NCI-H1105 treated with DMSO at 0.1 percent for 48 hours (cell line): Measurements from ENCODE around the gene HPSE2.
A peak's percentile ranks its signal among the peaks of the same experiment; 100 is the strongest.

Experiments used
- DNase-seq: peaks from one replicate; lab custom pipeline; 2025; lab: John Stamatoyannopoulos, UW

HPSE2 gene

GRCh38 chr10:98429320-98430072 lies 806.2 kb downstream of the HPSE2 start:
- DNase-seq: no peak

- no peak for DNase-seq
Observed at GRCh38 chr10:98427011-98427515, 808.6 kb downstream of the HPSE2 start.

GRCh38 chr10:98425511-98426352 lies 809.9 kb downstream of the HPSE2 start:
- no peak for DNase-seq

DNA sequence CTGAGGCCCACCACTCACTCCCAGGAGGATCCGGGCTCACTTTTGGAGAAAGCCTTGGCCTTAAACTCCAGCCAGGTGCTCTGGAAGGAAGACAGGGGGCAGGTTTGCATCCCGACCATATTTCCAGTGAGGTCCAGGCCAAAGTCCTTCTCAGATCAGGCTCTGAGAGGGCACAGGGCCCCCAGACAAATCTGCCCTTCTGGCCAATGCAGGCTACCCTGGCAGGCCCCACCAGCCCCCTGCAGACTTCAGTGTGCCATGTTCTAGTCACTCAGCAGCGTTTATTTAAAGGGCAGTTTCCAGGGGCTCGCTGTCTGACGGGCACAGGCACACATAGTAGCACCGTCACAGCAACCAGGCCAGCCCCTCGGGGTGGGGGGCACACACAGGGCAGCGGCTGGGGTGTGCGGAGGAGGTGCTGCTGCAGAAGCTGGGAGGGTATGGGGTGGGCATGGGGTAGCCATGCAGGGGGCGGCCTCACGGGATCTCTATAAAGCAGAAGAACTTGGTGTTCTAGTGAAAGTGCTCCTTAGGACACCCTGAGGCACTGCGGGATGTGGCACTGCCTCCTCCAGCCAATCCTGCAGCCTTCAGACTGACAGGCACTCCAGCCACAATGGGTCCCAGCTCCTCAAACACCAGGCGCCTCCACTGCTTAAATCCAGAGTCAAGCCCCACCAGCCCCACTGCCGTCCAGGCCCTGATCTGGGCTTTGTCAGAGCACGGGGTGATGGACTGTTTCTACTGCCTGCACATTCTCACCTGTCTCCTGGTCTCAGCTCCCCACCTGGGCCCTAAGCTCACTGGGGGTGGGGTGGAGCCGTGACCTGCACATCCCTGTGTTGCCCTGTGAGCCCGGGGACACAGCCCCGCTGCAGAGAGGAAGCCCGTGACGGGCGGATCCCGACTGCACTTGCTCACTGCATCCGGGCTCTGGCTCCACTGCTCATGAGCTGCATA lies 811.1 kb downstream of the HPSE2 start:
- no peak for DNase-seq

- no peak for DNase-seq
Observed at GRCh38 chr10:98423691-98424120, 811.9 kb downstream of the HPSE2 start.

DNA sequence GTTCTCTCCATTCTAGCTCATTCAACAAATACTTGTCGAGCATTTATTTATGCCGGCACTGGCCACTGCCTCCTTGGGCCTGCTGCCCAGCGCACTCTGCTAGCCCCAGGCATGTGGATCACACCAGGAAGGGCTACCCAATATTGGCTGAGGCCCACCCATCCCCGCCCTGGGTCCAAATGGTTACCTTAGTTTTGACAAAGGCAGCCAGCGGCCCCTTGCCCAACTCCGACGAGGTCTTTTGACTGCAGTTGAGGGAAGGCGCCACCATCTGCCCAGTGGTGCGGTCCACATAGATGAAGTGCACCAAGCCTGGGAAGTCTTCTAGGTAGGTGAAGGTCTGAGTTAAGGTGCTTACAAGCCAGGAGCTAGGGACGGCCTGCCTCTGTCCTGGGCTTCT lies 813.5 kb downstream of the HPSE2 start:
- DNase-seq: no peak

GRCh38 chr10:98420786-98421185 lies 814.9 kb downstream of the HPSE2 start:
- no peak for DNase-seq

DNA sequence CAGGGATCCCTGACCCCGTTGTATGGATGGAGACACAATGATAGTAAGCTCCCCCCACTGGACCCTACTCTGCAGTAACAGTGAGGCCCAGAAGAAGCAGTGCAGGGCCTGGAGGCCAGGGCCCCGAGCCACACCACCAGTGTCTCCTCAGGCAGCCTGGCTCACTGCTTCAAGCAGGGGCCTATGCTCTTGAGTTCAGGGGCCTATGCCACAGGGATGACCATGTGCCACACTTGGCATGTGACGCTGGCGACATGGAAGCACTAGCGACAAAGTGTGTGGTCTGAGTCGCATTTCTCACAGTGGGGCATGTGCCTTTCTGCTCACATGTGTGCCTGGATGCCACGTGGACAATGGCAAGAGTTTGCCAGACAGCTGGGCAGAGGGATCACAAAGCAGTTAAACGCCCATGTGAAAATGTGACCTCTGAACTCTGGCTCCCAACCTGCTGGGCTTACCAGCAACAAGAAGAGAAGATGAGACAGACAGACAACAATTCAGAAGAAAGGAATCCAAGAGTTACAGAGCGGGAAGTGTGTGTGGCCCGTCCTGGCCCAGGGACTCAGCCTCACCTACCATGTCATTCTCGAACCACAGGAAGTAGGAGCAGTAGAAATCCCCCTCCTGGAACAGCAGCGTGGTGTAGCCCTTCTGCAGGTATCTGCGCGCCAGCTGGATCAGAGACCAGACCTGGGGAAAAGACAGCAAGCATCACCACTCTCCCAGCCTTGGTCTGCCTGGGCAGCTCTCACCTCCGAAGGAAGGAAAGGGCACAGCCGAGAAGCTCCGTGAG lies 816.0 kb downstream of the HPSE2 start:
- no peak for DNase-seq

DNA sequence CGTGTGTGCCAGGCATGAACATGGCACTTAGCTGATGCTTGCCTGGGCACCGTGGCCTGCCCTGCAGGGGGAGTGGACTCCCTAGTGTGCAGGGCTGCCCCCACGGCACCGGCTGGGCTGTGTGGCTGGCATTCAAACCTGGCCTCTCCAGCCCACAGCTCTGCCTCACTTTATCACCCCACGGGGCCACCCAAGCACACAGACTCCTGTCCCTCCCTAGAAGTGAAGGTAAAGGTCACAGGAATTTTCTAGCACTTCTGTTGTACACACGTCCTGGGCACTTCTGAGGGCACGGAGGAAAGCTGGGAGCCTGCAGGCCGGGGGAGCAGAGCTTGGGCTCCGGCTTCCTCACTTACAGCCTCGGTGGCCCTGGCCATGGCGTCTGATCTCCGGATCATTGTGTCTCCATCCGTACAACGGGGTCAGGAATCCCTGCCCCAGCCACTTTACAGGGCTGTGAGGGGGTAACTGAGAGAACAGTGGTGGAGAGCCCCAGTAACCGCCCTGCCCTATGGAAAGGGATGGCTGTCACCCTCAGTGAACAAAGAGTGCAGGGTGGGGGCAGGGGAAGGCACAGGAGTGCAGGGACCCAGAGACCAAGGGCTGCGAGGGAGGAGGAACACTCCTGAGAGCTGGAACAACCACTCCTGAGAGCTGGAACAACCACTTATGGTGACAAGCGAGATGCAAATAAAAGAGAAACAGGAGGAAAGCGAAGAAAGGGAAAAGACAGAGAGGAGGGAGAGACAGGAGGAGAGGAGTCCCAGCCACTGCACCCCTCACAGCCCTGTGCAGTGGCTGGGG lies 816.8 kb downstream of the HPSE2 start:
- no peak for DNase-seq

- no peak for DNase-seq
Observed at GRCh38 chr10:98417973-98418664, 817.5 kb downstream of the HPSE2 start.

GRCh38 chr10:98417481-98417959 lies 818.1 kb downstream of the HPSE2 start:
- DNase-seq: no peak

DNA sequence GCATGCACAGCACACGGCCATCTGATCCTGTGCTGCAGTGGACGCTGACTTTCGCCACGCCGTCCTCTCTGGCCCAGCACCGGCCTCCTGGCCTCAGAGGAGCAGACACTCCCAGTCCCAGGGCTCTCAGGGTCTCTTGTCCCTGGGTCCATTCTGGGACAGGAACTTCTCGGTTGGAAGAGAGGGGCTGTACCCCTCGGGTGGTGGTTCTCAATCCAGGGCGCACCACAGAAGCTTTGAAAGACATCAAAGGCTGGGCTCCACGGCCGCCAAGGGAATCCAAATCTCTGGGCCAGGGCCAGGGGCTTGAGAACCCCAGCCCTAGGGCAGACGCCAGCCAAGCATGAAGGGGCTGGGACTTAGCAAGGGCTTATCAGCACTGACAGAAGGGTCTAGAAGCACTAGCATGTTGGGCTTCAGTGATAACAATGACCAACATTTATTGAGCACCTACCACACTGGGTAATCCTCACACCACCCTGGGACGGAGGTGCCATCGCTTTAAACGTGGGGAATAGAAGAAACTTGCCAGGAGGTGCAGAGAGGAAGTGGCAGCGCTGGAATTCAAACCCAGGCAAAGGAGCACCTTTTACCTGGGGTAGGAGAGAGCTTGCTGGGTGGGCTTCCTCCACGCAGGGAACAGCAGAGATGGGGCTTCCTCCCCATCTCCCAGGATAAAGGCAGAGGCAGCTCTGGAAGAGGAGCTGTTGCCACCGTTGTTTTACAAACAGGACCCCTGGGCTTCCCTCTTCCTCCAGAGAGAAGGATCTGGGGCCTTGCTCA lies 818.9 kb downstream of the HPSE2 start:
- DNase-seq: no peak

DNA sequence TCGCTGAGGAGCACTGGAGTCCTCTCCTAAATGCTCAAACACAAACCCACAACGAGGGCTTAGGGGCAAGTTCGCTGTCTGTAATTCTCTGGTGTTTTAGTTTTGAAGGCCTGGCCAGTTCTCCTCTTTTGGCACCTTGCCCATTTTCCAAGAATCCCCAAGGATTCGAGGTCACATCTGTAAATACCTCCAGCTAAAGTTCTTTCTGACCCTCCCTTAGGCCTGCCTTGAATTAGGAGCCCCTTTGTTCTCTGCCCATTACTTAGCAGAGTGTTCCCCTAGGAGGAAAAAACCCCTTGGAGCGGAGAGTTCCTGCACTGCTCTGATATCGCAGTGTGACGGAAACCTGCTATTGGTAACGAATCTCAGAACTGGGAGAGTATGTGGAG lies 819.9 kb downstream of the HPSE2 start:
- DNase-seq: no peak

- DNase-seq: peak; percentile 78
Observed at GRCh38 chr10:98414932-98415730, 820.5 kb downstream of the HPSE2 start, which contains the start of gene PYROXD2. PYROXD2 (minus strand) TSS chr10:98415182; CDS start chr10:98415135, 47 bp downstream.

DNA sequence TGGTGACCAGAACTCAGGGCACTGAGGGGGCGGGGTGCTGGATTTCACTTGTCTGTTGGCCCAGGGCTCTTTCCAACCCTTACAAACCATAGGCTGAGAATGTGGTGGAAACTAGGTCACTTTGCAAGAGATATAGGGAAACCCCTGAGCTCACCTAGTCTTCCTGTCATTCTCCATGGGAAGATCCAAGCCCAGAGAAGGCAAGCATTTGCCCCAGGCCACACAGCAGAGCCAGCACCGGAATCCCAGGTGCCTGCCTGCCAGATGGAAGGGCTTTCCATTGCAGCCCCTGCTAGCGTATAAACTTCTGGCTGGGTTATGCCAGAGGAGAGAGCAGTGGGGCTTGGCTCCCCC lies 821.1 kb downstream of the HPSE2 start:
- no peak for DNase-seq

DNA sequence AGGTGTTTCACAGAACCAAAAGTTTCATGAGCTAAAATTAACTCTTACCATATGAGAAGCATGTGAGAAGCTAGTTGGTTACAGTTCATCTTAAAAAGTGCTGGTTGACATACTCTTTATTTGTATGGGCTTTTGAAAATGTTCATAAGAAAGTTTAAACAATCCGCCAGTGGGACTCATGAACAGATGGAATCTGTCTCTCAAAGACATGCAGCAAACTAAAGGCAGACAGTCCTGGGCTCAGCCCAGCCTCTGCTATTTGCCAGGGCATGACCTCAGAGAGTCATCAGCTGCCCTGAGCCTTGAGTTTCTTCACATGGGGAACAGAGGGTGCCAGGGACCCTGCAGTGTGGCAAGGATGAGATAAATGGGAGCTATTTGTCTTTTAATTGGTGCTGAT lies 823.9 kb downstream of the HPSE2 start:
- no peak for DNase-seq

- DNase-seq: no peak
Observed at GRCh38 chr10:98411166-98411565, 824.5 kb downstream of the HPSE2 start.

- no peak for DNase-seq
Observed at GRCh38 chr10:98410759-98411158, 824.9 kb downstream of the HPSE2 start.
